ENCODE measurements around the gene SPP2. TPM values are rescaled to one million over a fixed set of nuclear protein-coding genes. Genes with fewer than 3 reads are reported as not detected.

SPP2 gene
- total and polyA plus RNA-seq, 12 donors = not detected

DNA sequence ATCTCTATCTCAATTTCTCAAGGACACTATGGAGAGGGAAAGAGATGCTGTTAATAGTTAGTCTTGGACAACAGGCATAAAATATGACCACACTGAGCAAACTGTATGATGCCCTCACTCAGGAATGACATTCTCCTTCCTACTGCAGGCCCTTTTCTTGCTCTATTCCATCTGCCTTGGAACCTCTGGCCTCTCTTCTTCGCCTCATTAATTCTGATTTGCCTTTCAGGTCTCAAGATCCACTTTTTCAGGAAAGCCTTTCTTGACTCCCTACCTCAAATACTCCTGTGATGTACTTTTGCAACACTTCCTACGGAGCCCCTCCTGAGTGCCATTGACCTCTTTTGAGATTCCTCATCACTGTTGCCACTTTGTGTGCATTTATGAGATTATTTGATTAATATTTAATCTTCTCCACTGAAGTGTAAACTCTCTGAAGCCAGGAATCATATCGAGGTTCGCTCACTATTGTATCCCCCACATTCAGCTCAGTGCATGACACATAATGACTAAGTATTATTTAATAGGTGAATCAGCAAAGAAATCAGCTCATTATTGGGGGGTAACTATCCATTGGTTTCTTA, 21.3 kb upstream of the SPP2 start:
- intact Hi-C loops (cut with DNase I) = no loop called here
- H3K36me3 ChIP-seq = no peaks in the 10 kb centered on the region
- no peak for DNase-seq
- no peak for TF ChIP-seq CTCF (IDR thresholded peaks at IDR 0.05)
- H3K27me3 ChIP-seq = peaks cover 0 to 42% (median 11%) of the 10 kb centered on the region in 7 donors
- WGBS, 2 donors = 76 to 85% methylated on average over 4 of the region's 4 CpGs
- H3K27ac ChIP-seq = no peak overlapping the region
- H3K4me1 ChIP-seq = peaks cover 0 to 11% (median 0%) of the 10 kb centered on the region in 9 donors
- H3K4me3 ChIP-seq = no peak overlapping the region
- ATAC-seq = no peak
- H3K9me3 ChIP-seq = peaks cover 0 to 18% (median 9%) of the 10 kb centered on the region in 11 donors

DNA sequence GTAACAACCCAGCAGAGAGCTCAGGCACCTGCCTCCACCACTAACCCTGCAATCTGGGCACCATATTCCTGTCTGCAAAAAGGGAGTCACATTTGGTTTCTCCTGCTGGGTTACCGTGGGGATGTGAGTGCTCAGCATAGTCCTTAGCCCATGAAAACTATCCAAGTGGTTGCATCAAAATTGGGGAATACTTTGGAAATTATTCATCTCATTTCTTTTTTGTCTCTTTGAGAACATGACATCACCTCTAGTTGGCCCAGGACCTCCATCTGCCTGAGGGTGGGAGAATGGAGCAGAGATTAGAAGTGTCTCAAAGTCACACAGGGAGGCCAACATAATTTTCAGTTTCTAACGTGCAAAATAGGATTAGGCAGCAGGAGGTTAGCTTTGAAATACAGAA, 19.3 kb upstream of the SPP2 start:
- no peak for TF ChIP-seq CTCF (IDR thresholded peaks at IDR 0.05)
- DNase-seq (no peak), ATAC-seq (no peak)
- 47 to 54% methylated on average over 2 of the region's 2 CpGs for WGBS, 2 donors
- H3K4me1 ChIP-seq = peaks cover 0 to 11% (median 0%) of the 10 kb centered on the region in 9 donors
- no peak overlapping the region for H3K27ac ChIP-seq
- peaks cover 0 to 48% (median 14%) of the 10 kb centered on the region in 7 donors for H3K27me3 ChIP-seq
- H3K9me3 ChIP-seq = peaks cover 0 to 35% (median 12%) of the 10 kb centered on the region in 11 donors
- no peak overlapping the region for H3K4me3 ChIP-seq
- no peaks in the 10 kb centered on the region for H3K36me3 ChIP-seq
- intact Hi-C loops (cut with DNase I) = no loop called here

DNA sequence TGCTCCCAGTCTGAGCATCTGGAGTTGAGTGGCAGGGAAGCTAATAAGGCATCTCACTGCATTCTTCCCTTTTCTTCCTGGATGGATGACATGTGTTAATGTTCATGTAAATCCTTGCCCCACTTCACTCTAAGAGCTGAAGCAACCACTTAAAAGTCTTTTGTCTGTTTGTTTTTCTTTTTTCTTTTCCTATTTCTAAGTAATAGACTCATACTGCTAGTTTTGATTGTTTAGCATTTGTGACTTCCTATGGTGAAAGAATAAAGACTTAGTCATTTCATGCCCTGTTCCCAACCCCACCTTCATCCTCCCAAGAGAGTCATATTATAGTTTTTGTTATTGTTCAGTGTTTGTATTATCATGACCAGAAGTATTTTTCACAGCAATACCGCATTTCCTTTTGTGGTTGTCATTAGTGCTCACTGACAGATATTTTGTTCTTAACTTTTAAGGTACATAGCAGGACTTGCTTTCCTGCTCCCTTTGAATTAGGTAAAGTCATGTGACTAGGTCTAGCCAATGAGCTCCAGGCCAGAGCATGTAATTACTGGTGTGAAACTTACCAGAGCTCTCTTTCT, 18.1 kb upstream of the SPP2 start:
- no peak for ATAC-seq
- Histone ChIP-seq H3K4me3 (no peak overlapping the region), H3K4me1 (peaks cover 0 to 7% (median 0%) of the 10 kb centered on the region in 9 donors), H3K9me3 (peaks cover 0 to 44% (median 12%) of the 10 kb centered on the region in 11 donors), H3K27me3 (peaks cover 0 to 42% (median 14%) of the 10 kb centered on the region in 7 donors), H3K27ac (peak overlapping the region in 1 of 10 donors; percentile 44), H3K36me3 (no peaks in the 10 kb centered on the region)
- no peak for DNase-seq
- intact Hi-C loops (cut with DNase I) = no loop called here
- WGBS, 2 donors = 75 to 79% methylated on average over 1 of the region's 1 CpG
- no peak for TF ChIP-seq CTCF (IDR thresholded peaks at IDR 0.05)

DNA sequence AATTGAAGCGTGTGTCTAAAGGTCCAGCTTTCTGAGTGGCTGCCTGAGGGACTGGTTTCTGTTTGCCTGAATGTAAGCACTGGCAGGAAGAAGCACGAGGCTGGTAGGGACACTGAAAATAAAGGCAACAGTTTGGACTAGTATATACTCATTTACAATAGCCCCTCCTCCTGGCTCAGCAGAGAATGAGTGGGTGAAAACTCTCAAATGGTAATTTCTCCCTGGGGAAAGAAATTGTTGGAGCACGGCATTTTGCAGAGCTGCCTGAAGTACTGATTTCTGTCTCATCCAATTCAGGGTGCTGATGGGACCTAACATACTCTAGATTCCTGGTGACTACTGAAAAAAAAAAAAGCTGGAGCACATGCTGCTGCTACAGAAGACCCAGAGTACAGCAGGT, 17.3 kb upstream of the SPP2 start:
- no peaks in the 10 kb centered on the region for H3K36me3 ChIP-seq
- H3K9me3 ChIP-seq = peaks cover 0 to 47% (median 13%) of the 10 kb centered on the region in 11 donors
- 72 to 73% methylated on average over 3 of the region's 3 CpGs for WGBS, 2 donors
- H3K27ac ChIP-seq = peak overlapping the region in 1 of 10 donors; percentile 44
- no peak for TF ChIP-seq CTCF (IDR thresholded peaks at IDR 0.05)
- peaks cover 0 to 36% (median 14%) of the 10 kb centered on the region in 7 donors for H3K27me3 ChIP-seq
- no peak for DNase-seq
- peaks cover 0 to 7% (median 0%) of the 10 kb centered on the region in 9 donors for H3K4me1 ChIP-seq
- intact Hi-C loops (cut with DNase I) = no loop called here
- ATAC-seq = no peak
- no peak overlapping the region for H3K4me3 ChIP-seq
